ENCODE data around the gene PBOV1. TPM values are rescaled to one million over a fixed set of nuclear protein-coding genes. Genes with fewer than 3 reads are reported as not detected.
"Not testable (repeated sequence)": the region's sequence is repeated elsewhere in the genome, so short reads cannot be mapped to it uniquely, and the experiment has no call there.

PBOV1 gene
- total RNA-seq, 1 donor from 2014 or later, result not detected

DNA sequence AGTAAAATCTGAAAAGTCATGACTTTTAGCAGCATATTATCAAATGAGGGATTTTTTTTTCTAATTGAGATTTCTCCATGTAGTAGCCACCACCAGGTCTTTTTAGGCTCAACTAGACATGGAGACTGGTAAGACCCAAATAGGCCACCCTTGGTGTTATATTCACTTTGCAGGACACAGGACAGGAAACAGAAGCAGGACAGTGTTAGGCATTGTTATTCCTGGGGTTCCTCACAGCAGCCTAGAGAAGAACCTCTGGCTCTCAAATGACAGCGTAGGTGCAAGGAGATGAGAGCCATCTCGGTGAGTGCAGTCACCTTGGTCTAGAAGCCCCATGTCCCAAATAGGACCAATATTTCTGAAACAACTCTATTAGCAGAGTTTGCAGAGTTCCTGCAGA lies 19.2 kb upstream of the PBOV1 start:
- DNase-seq (ENCODE audit: low spot score), result no peak

- no peak for DNase-seq (ENCODE audit: low spot score)
Measured at GRCh38 chr6:138235693-138236092, 17.4 kb upstream of the PBOV1 start.

GRCh38 chr6:138235205-138235604 lies 16.9 kb upstream of the PBOV1 start:
- DNase-seq (ENCODE audit: low spot score), result no peak

DNA sequence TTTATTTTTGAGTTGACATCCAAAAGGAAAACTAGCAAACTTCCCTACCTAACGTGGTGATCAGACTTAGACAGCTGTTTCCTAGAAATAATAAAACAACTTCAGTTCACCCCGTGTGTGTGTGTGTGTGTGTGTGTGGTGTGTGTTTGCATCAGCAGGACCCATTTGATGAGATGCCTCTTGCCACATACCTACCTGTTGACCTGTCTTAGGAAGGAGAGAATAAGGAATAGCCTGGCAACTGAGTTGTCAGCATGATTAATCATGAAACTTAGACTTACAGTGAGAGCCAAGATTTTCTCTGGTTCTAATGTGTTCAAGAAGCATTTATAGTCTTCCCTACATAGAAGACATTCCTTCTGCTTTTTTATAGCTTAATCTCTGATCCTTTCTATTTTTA lies 16.1 kb upstream of the PBOV1 start:
- no peak for DNase-seq (ENCODE audit: low spot score)

DNA sequence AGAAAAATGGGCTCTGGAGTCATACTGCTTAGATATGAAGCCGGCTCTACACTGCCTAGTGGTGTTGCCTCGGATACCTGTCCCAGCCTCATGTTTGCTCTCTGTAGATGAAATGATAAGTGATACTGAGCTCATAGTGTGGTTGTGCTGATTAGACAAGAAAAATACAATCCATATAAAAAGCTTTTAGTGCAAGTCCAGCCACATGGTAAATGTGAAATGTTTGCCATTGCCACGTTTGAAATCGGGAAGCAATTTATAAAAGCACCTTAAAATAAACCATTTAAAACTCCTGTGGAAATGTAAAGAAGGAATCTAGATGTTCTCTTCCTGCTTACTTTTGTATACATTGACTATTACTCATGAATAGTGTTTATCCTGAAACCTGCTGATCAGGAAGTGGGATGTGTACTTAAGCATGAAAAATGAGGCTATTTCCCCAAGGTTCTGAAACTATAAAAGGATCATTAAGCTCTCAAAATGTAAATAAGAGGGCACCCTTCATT lies 13.1 kb upstream of the PBOV1 start:
- DNase-seq (ENCODE audit: low spot score), result no peak

DNA sequence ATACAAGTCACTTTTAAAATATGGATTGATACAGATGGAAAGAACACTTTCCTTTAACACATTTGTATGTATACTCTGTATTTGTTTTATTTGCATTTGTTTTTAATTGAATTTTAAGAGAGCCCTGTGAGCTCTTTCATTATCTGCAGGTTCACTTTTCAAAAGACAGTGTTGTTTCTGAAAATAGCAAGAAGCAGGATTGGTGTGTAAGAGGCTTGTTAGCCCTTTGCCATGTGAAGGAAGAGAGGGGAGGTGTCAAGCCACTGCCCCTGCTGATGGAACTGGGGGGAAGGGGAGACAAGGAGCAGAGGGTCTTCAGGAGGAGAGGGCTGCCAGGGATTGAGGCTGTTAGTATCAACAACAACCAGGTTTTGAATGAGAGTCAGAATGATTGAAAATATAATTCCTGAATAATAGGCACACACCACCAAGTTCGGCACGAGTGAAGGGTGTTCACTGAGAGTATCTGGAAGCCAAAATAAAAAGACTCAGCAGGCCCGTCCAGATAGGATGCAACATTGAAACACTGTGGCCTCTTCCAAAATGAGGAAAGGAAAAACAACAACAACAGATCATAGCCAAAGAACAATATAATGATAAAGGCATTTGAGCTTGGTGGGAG lies 12.6 kb upstream of the PBOV1 start:
- DNase-seq (ENCODE audit: low spot score), result no peak

- no peak for DNase-seq (ENCODE audit: low spot score)
Measured at GRCh38 chr6:138230221-138230620, 11.9 kb upstream of the PBOV1 start.

DNA sequence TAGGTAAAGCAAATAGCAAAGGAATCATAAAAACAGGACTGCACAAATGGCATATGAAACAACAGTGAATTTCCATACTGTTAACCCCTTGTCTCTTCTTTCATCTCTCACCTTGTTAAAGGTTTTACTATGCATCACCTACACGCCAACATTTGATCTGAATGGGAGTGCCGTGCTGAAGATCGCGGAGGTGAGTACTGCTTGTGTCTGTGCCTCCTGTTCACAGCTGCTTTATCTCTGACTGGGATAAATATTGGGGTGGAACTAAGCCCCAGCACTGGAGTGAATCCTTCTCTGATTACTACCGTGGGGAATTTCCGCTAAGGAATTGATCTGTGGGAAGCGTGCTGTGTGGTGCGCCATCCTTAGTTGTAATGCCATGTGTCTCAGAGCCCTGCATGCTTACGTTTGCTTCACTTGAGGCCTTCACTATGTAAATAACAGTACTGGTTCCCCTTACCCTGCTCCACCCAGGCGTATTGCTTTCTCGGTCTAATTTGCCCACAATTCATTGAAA lies 11.4 kb upstream of the PBOV1 start:
- DNase-seq (ENCODE audit: low spot score), result no peak

DNA sequence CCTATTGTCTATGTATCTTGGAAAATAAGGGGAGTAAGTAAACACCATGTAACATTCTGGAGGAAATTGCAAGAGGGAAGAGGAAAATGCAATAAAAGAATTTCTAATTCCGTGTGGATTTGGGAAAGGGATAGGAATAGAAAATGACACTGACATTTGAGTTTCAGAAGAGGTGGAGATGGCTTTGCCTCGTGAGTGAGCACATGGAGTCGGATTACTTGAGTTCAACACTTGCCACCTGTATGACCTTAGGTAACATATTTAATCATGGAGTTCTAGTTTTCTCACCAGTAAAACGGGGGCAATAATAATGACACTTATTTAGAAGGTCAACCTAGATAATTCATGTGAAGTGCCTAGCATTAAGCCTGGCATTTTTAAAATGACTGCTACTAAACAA lies 10.8 kb upstream of the PBOV1 start:
- no peak for DNase-seq (ENCODE audit: low spot score)

GRCh38 chr6:138227316-138227781 lies 9.1 kb upstream of the PBOV1 start:
- no peak for DNase-seq (ENCODE audit: low spot score)

DNA sequence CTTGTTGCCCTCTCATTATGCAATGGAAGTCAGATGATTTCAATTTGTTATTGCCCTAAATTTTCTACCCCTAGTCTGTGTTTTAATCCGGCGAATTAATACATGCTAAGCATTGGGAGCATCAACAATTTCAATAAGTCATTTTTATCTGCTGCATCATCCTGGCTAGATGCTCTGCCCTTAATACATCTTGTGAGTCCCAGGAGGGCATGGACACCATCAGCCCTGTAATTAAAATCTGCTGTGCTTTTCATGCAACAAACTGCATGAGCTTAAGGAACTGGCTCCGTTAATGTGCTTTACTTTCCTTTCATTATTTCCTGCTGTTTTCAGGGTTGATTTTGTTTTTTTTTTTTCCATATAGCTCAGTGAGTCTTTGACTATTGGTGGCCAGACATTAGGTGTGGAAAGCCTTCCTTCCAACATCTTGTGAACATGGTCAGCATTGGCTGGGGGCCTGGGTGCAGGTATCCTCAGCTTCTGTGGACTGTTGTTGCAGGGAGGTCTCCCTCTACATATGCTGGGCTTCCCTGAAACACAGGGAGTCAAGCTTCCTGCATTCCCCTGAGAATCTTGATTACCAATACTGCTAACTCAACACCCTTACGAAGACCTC lies 8.5 kb upstream of the PBOV1 start:
- DNase-seq (ENCODE audit: low spot score), result no peak

- no peak for DNase-seq (ENCODE audit: low spot score)
Measured at GRCh38 chr6:138225953-138226352, 7.7 kb upstream of the PBOV1 start.

GRCh38 chr6:138222901-138223546 lies 4.7 kb upstream of the PBOV1 start:
- DNase-seq (ENCODE audit: low spot score), result no peak

GRCh38 chr6:138219901-138220300 lies 1.6 kb upstream of the PBOV1 start:
- no peak for DNase-seq (ENCODE audit: low spot score)

GRCh38 chr6:138219398-138219797 lies 1.1 kb upstream of the PBOV1 start:
- DNase-seq (ENCODE audit: low spot score), result no peak

- no peak for DNase-seq (ENCODE audit: low spot score)
Measured at GRCh38 chr6:138215093-138215782, 3.1 kb downstream of the PBOV1 start.

DNA sequence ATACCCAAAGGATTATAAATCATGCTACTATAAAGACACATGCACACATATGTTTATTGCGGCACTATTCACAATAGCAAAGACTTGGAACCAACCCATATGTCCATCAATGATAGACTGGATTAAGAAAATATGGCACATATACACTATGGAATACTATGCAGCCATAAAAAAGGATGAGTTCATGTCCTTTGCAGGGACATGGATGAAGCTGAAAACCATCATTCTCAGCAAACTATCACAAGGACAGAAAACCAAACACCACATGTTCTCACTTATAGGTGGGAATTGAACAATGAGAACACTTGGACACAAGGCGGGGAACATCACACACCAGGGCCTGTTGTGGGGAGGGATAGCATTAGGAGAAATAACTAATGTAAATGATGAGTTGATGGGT lies 5.8 kb downstream of the PBOV1 start:
- DNase-seq (ENCODE audit: low spot score), result not testable (repeated sequence)

DNA sequence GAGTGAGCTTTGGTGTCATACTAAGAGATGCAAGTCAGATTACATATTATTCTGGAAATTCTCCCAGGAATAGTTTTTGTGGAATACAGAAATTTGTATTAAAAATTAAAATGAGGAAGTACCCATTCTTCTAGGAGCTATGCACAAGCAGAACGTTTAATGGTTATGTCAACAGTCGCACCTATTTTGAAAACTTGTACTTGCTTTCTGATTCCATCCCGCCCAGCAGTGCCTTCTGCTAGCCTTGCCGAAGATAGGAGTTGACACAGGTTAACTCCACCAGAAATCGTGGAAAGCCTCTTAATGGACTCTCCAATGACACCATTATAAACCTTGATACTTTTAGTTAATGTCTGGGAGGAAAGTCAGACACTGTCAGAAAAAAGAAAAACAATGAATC lies 6.7 kb downstream of the PBOV1 start:
- DNase-seq (ENCODE audit: low spot score), result no peak

GRCh38 chr6:138211048-138211581 lies 7.2 kb downstream of the PBOV1 start:
- no peak for DNase-seq (ENCODE audit: low spot score)

- DNase-seq (ENCODE audit: low spot score), result no peak
Measured at GRCh38 chr6:138206862-138207261, 11.4 kb downstream of the PBOV1 start.

- DNase-seq (ENCODE audit: low spot score), result no peak
Measured at GRCh38 chr6:138205437-138206094, 12.7 kb downstream of the PBOV1 start.
